Panc1 (cell line): Measurements from ENCODE around the gene ZNF189.

Experiments used
- CTCF ChIP-seq: fragments of 450-650 bp; IDR thresholded peaks from 2 replicates; pipeline ENCODE4 v1.5.1; 2017; ENCODE audit warnings: mild to moderate bottlenecking
- TF ChIP-seq, protein P1 (sequence below), 2 experiments: IDR thresholded peaks; 2 replicates each; pipeline ENCODE4 v1.6.1; 2011 to 2012; ENCODE audit warnings: low read depth in 2 of 2, control low read depth in 1 of 2, low read length in 1 of 2, mild to moderate bottlenecking in 1 of 2, moderate library complexity in 1 of 2; ENCODE audit not compliant: insufficient read depth in 1 of 2

- no peak for TF ChIP-seq CTCF
- TF ChIP-seq, protein P1, sequence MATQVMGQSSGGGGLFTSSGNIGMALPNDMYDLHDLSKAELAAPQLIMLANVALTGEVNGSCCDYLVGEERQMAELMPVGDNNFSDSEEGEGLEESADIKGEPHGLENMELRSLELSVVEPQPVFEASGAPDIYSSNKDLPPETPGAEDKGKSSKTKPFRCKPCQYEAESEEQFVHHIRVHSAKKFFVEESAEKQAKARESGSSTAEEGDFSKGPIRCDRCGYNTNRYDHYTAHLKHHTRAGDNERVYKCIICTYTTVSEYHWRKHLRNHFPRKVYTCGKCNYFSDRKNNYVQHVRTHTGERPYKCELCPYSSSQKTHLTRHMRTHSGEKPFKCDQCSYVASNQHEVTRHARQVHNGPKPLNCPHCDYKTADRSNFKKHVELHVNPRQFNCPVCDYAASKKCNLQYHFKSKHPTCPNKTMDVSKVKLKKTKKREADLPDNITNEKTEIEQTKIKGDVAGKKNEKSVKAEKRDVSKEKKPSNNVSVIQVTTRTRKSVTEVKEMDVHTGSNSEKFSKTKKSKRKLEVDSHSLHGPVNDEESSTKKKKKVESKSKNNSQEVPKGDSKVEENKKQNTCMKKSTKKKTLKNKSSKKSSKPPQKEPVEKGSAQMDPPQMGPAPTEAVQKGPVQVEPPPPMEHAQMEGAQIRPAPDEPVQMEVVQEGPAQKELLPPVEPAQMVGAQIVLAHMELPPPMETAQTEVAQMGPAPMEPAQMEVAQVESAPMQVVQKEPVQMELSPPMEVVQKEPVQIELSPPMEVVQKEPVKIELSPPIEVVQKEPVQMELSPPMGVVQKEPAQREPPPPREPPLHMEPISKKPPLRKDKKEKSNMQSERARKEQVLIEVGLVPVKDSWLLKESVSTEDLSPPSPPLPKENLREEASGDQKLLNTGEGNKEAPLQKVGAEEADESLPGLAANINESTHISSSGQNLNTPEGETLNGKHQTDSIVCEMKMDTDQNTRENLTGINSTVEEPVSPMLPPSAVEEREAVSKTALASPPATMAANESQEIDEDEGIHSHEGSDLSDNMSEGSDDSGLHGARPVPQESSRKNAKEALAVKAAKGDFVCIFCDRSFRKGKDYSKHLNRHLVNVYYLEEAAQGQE (IDR thresholded peaks at IDR 0.05; ENCODE audit: insufficient read depth in 1 of 2, low read depth in 2 of 2, low read length in 1 of 2), result no peak
Observed at GRCh38 chr9:101409079-101409477, 10.4 kb downstream of the ZNF189 start.
